ENCODE results near the gene DGCR6. TPM values are rescaled to one million over a fixed set of nuclear protein-coding genes. Genes with fewer than 3 reads are reported as not detected.

Gene DGCR6
- total and polyA plus RNA-seq, 2 experiments from 2014 or later: 1.4 to 2.3 TPM

- no peaks in the 10 kb centered on the region for H3K9me3 Mint-ChIP-seq
- H3K27me3 Mint-ChIP-seq (ENCODE audit: insufficient read depth, low read depth, poor library complexity): peaks cover 5% of the 10 kb centered on the region
Observed at GRCh38 chr22:18955696-18956095, 49.6 kb downstream of the DGCR6 start.

More at GRCh38 chr22:18955696-18956095, 49.6 kb downstream of the DGCR6 start:
- H3K4me1 Mint-ChIP-seq: peaks cover 5% of the 10 kb centered on the region; the same call in 2 of the 3 replicates
- Histone ChIP-seq H2AFZ (no peak overlapping the region), H3K79me2 (replicated peaks; ENCODE audit: insufficient read depth) (no peaks in the 10 kb centered on the region), H3K4me2 (no peak overlapping the region), H3K9me2 (ENCODE audit: insufficient read depth) (no peaks in the 10 kb centered on the region), H4K20me1 (replicated peaks; ENCODE audit: insufficient read depth) (no peaks in the 10 kb centered on the region), H3K27ac (ENCODE audit: low read depth) (no peak overlapping the region), H3K4me1 (ENCODE audit: insufficient read depth) (no peaks in the 10 kb centered on the region), H3K36me3 (ENCODE audit: insufficient read depth) (no peaks in the 10 kb centered on the region), H3K4me3 (no peak overlapping the region), H3F3A (replicated peaks; ENCODE audit: low read depth) (no peaks in the 10 kb centered on the region), H3K27me3 (ENCODE audit: insufficient read depth) (no peaks in the 10 kb centered on the region)
- TF ChIP-seq ZNF114 (CRISPR knock-in tag; IDR thresholded peaks at IDR 0.05) (no peak), ETS1 (IDR thresholded peaks at IDR 0.05) (no peak), REST (IDR thresholded peaks at IDR 0.05; ENCODE audit: unreplicated experiment) (no peak), ZNF462 (CRISPR knock-in tag; IDR thresholded peaks at IDR 0.05) (no peak), ZNF331 (CRISPR knock-in tag; IDR thresholded peaks at IDR 0.05; ENCODE audit: low read depth) (no peak), CTCF (conservative IDR thresholded peaks at IDR 0.05; ENCODE audit: low read depth in 2 of 2) (no peak), CREB1 (CRISPR knock-in tag; IDR thresholded peaks at IDR 0.05; ENCODE audit: low read depth) (no peak), NANOG (IDR thresholded peaks at IDR 0.05; ENCODE audit: borderline replicate concordance) (no peak), EZH2 (IDR thresholded peaks at IDR 0.05; ENCODE audit: low read depth, unreplicated experiment) (no peak), POLR2AphosphoS5 (IDR thresholded peaks at IDR 0.05; ENCODE audit: low read depth) (no peak), JUNB (IDR thresholded peaks at IDR 0.05; ENCODE audit: unreplicated experiment) (no peak), EZH2phosphoT487 (IDR thresholded peaks at IDR 0.05; ENCODE audit: unreplicated experiment) (no peak), STAT1 (IDR thresholded peaks at IDR 0.05; ENCODE audit: unreplicated experiment) (no peak)
- ATAC-seq (no peak), DNase-seq (ENCODE audit: low spot score) (no peak)
- H3K27ac Mint-ChIP-seq: no peak overlapping the region
- H3K36me3 Mint-ChIP-seq (ENCODE audit: low read depth): no peaks in the 10 kb centered on the region; the same call in 2 of the 3 replicates
- H3K4me3 Mint-ChIP-seq: no peak overlapping the region

Data from GM23338 (cell line).